HG03432 (cell line): ENCODE data around the gene N4BP2L2.

Experiments
- ATAC-seq: cut with Tn5 transposase; IDR thresholded peaks from one replicate; pipeline ENCODE4 v1.9.1; 2021; ENCODE audit warnings: mild to moderate bottlenecking, moderate library complexity; ENCODE audit not compliant: unreplicated experiment

Gene N4BP2L2

GRCh38 chr13:32535115-32535514 lies 3.5 kb downstream of the N4BP2L2 start:
- ATAC-seq, result no peak

GRCh38 chr13:32530841-32531253 lies 7.7 kb downstream of the N4BP2L2 start:
- peak; percentile 72 for ATAC-seq

GRCh38 chr13:32528358-32528757 lies 10.2 kb downstream of the N4BP2L2 start:
- ATAC-seq, result no peak

- ATAC-seq, result no peak
Observed at GRCh38 chr13:32527151-32527550, 11.4 kb downstream of the N4BP2L2 start.

GRCh38 chr13:32525766-32526165 lies 12.8 kb downstream of the N4BP2L2 start:
- no peak for ATAC-seq

GRCh38 chr13:32515246-32515645 lies 23.3 kb downstream of the N4BP2L2 start:
- ATAC-seq, result no peak

- no peak for ATAC-seq
Observed at GRCh38 chr13:32511482-32511881, 27.1 kb downstream of the N4BP2L2 start.

- no peak for ATAC-seq
Observed at GRCh38 chr13:32504876-32505275, 33.7 kb downstream of the N4BP2L2 start.

GRCh38 chr13:32504263-32504662 lies 34.3 kb downstream of the N4BP2L2 start:
- no peak for ATAC-seq

- no peak for ATAC-seq
Observed at GRCh38 chr13:32503727-32504126, 34.9 kb downstream of the N4BP2L2 start.

- ATAC-seq, result no peak
Observed at GRCh38 chr13:32501064-32501463, 37.5 kb downstream of the N4BP2L2 start.

- ATAC-seq, result no peak
Observed at GRCh38 chr13:32499538-32500210, 38.9 kb downstream of the N4BP2L2 start.

GRCh38 chr13:32497589-32497988 lies 41.0 kb downstream of the N4BP2L2 start:
- no peak for ATAC-seq

- no peak for ATAC-seq
Observed at GRCh38 chr13:32496599-32497160, 41.9 kb downstream of the N4BP2L2 start.

- ATAC-seq, result no peak
Observed at GRCh38 chr13:32495841-32496240, 42.8 kb downstream of the N4BP2L2 start.

GRCh38 chr13:32495429-32495828 lies 43.2 kb downstream of the N4BP2L2 start:
- no peak for ATAC-seq

- no peak for ATAC-seq
Observed at GRCh38 chr13:32491028-32491427, 47.6 kb downstream of the N4BP2L2 start.

GRCh38 chr13:32476892-32477291 lies 61.7 kb downstream of the N4BP2L2 start:
- ATAC-seq, result no peak

- no peak for ATAC-seq
Observed at GRCh38 chr13:32476021-32476731, 62.4 kb downstream of the N4BP2L2 start.

GRCh38 chr13:32474999-32475792 lies 63.4 kb downstream of the N4BP2L2 start:
- ATAC-seq, result no peak

- ATAC-seq, result no peak
Observed at GRCh38 chr13:32473650-32474049, 64.9 kb downstream of the N4BP2L2 start.
